Astrocyte (in vitro differentiated cells and primary cell): ENCODE data around the gene ENOX2. TPM values are rescaled to one million over a fixed set of nuclear protein-coding genes. Genes with fewer than 3 reads are reported as not detected.
A peak's percentile ranks its signal among the peaks of the same experiment; 100 is the strongest.

Experiments used
- DNase-seq: peaks from one replicate; pipeline ENCODE4 v3.0.0-alpha.2; 2010; ENCODE audit warnings: low read depth
- FAIRE-seq: peaks from 2 replicates; lab custom pipeline; 2011; peaks lifted over from hg19 to GRCh38; lab: Jason Lieb, UNC
- H2AFZ ChIP-seq: 2 replicates; pipeline ENCODE4 v1.6.0; 2012; ENCODE audit warnings: low read depth, low read length, inconsistent platforms
- H3K27ac ChIP-seq: 2 replicates; pipeline ENCODE4 v1.5.1; 2011; ENCODE audit warnings: low read depth, low read length, inconsistent platforms
- H3K27me3 ChIP-seq: 2 replicates; pipeline ENCODE4 v1.6.0; 2011; ENCODE audit warnings: low read length, inconsistent platforms; ENCODE audit not compliant: insufficient read depth
- H3K36me3 ChIP-seq: 2 replicates; pipeline ENCODE4 v1.5.1; 2011; ENCODE audit warnings: low read length, inconsistent platforms; ENCODE audit not compliant: insufficient read depth
- H3K4me1 ChIP-seq: 2 replicates; pipeline ENCODE4 v1.5.1; 2011; ENCODE audit warnings: low read length, inconsistent platforms; ENCODE audit not compliant: insufficient read depth
- H3K4me2 ChIP-seq: 2 replicates; pipeline ENCODE4 v1.6.0; 2012; ENCODE audit warnings: low read length, inconsistent platforms
- H3K4me3 ChIP-seq: 2 replicates; pipeline ENCODE4 v1.5.1; 2011; ENCODE audit warnings: low read depth, mild to moderate bottlenecking, low read length, inconsistent platforms; ENCODE audit not compliant: insufficient read depth
- H3K79me2 ChIP-seq: 2 replicates; pipeline ENCODE4 v1.6.0; 2012; ENCODE audit warnings: mild to moderate bottlenecking, low read length, inconsistent platforms; ENCODE audit not compliant: insufficient read depth
- H3K9ac ChIP-seq: 2 replicates; pipeline ENCODE4 v1.6.0; 2012; ENCODE audit warnings: mild to moderate bottlenecking, low read length, inconsistent platforms
- H3K9me3 ChIP-seq: 2 replicates; pipeline ENCODE4 v1.5.1; 2012; ENCODE audit warnings: low read depth, mild to moderate bottlenecking, low read length, inconsistent platforms; ENCODE audit not compliant: insufficient read depth
- H4K20me1 ChIP-seq: 2 replicates; pipeline ENCODE4 v1.6.0; 2012; ENCODE audit warnings: low read length, inconsistent platforms; ENCODE audit not compliant: insufficient read depth
- H3K27ac Mint-ChIP-seq: one replicate; pipeline ENCODE4 v1.8.0; 2021; ENCODE audit warnings: mild to moderate bottlenecking, mixed read lengths; ENCODE audit not compliant: unreplicated experiment
- H3K27me3 Mint-ChIP-seq: one replicate; pipeline ENCODE4 v1.8.0; 2021; ENCODE audit warnings: low read depth, mixed read lengths; ENCODE audit not compliant: unreplicated experiment
- H3K36me3 Mint-ChIP-seq: one replicate; pipeline ENCODE4 v1.8.0; 2021; ENCODE audit warnings: low read depth, mixed read lengths; ENCODE audit not compliant: unreplicated experiment
- H3K4me1 Mint-ChIP-seq: one replicate; pipeline ENCODE4 v1.8.0; 2021; ENCODE audit warnings: low read depth, mixed read lengths; ENCODE audit not compliant: unreplicated experiment
- H3K4me3 Mint-ChIP-seq: one replicate; pipeline ENCODE4 v1.8.0; 2021; ENCODE audit warnings: mild to moderate bottlenecking, moderate library complexity, mixed read lengths; ENCODE audit not compliant: unreplicated experiment
- H3K9me3 Mint-ChIP-seq: one replicate; pipeline ENCODE4 v1.8.0; 2021; ENCODE audit warnings: mild to moderate bottlenecking, mixed read lengths; ENCODE audit not compliant: unreplicated experiment
- CTCF ChIP-seq: IDR thresholded peaks from 2 replicates; pipeline ENCODE4 v1.5.1; 2011; ENCODE audit warnings: low read depth, mild to moderate bottlenecking, inconsistent platforms, low read length, moderate library complexity; ENCODE audit not compliant: insufficient read depth
- EZH2 ChIP-seq: IDR thresholded peaks from 2 replicates; pipeline ENCODE4 v1.6.1; 2012; ENCODE audit warnings: mild to moderate bottlenecking, low read length, inconsistent platforms; ENCODE audit not compliant: insufficient read depth
- total RNA-seq: library from RNA; stranded (reverse); gene quantifications from 2 replicates; pipeline ENCODE4 v1.2.1, GENCODE V29; 2021

Gene ENOX2
- total RNA-seq, 1 donor from 2014 or later, result 9.4 TPM

GRCh38 chrX:130830599-130831346 is 72.2 kb downstream of the ENOX2 start:
- no peak overlapping the region for H3K4me2 ChIP-seq
- no peak for DNase-seq
- Mint-ChIP-seq H3K36me3 (no peaks in the 10 kb centered on the region), H3K27me3 (no peaks in the 10 kb centered on the region), H3K9me3 (no peaks in the 10 kb centered on the region), H3K4me1 (peaks cover 7% of the 10 kb centered on the region), H3K27ac (no peak overlapping the region), H3K4me3 (no peak overlapping the region)
- no peaks in the 10 kb centered on the region for H3K4me1 ChIP-seq
- H3K4me3 ChIP-seq, result no peak overlapping the region
- no peak overlapping the region for H2AFZ ChIP-seq
- H3K79me2 ChIP-seq, result no peaks in the 10 kb centered on the region
- no peaks in the 10 kb centered on the region for H4K20me1 ChIP-seq
- no peak for TF ChIP-seq CTCF
- no peak for TF ChIP-seq EZH2
- FAIRE-seq, result peak; percentile 65
- H3K9ac ChIP-seq, result no peak overlapping the region
- H3K9me3 ChIP-seq, result no peaks in the 10 kb centered on the region
- H3K27me3 ChIP-seq, result no peaks in the 10 kb centered on the region
- H3K36me3 ChIP-seq, result no peaks in the 10 kb centered on the region
- H3K27ac ChIP-seq, result no peak overlapping the region

GRCh38 chrX:130829526-130830515 is 73.2 kb downstream of the ENOX2 start:
- Histone ChIP-seq H3K9ac (no peak overlapping the region), H4K20me1 (no peaks in the 10 kb centered on the region), H3K27ac (no peak overlapping the region), H3K9me3 (no peaks in the 10 kb centered on the region), H3K36me3 (no peaks in the 10 kb centered on the region), H3K4me2 (no peak overlapping the region), H3K4me1 (no peaks in the 10 kb centered on the region), H3K27me3 (no peaks in the 10 kb centered on the region), H3K4me3 (no peak overlapping the region), H2AFZ (no peak overlapping the region), H3K79me2 (no peaks in the 10 kb centered on the region)
- no peaks in the 10 kb centered on the region for H3K9me3 Mint-ChIP-seq
- TF ChIP-seq EZH2, result no peak
- TF ChIP-seq CTCF, result no peak
- no peaks in the 10 kb centered on the region for H3K36me3 Mint-ChIP-seq
- H3K4me3 Mint-ChIP-seq, result no peak overlapping the region
- no peaks in the 10 kb centered on the region for H3K27me3 Mint-ChIP-seq
- H3K27ac Mint-ChIP-seq, result no peak overlapping the region
- DNase-seq, result no peak
- peak; percentile 95 for FAIRE-seq
- peaks cover 7% of the 10 kb centered on the region for H3K4me1 Mint-ChIP-seq
